EH (cell line): ENCODE data around the gene PSMC4.

Experiments
- DNase-seq: peaks from one replicate; pipeline ENCODE4 v3.0.0-alpha.2; 2015; ENCODE audit warnings: low read depth

PSMC4 gene

GRCh38 chr19:39970675-39971379 lies at the start of gene PSMC4:
Gene PSMC4, plus strand, starts transcription at chr19:39971165. Its CDS starts 38 bp downstream, at chr19:39971203.
- DNase-seq, result peak; percentile 99

GRCh38 chr19:39923862-39924261 lies 47.1 kb upstream of the PSMC4 start:
- DNase-seq, result no peak

DNA sequence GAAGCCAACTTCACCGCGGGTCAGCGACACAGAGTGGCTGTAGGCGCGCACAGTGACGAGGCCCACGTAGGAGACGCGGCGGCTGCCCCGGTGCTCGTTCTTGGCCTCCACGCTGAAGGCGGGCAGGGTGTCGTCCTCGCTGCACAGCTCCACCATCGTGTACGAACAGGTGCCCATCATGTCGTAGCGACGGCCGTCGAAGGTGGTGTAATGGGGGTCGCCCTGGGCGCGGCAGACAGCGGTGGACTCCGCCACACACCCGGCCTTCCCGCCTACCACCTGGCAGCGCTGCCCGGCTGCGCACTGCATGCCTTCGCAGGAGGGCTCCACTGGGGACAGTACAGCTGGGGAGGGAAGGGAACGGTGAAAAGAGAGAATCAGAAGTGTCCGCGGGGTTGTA lies 46.6 kb upstream of the PSMC4 start:
- no peak for DNase-seq

DNA sequence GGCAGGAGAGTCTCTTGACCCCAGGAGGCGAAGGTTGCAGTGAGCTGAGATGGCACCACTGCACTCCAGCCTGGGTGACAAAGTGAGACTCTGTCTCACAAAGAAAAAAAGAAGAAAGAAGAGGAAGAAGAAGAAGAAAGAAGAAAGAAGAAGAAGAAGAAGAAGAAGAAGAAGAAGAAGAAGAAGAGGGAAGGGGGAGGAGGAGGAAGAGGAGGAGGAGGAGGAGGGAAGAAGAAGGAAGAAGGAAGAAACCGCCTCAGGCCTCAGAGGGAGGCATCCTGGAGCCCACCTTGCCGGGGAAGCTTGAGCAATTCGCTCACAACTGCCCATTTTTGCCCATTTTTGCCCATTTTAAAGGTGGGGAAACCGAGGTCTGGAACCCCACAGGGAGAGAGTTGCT lies 46.0 kb upstream of the PSMC4 start:
- no peak for DNase-seq

DNA sequence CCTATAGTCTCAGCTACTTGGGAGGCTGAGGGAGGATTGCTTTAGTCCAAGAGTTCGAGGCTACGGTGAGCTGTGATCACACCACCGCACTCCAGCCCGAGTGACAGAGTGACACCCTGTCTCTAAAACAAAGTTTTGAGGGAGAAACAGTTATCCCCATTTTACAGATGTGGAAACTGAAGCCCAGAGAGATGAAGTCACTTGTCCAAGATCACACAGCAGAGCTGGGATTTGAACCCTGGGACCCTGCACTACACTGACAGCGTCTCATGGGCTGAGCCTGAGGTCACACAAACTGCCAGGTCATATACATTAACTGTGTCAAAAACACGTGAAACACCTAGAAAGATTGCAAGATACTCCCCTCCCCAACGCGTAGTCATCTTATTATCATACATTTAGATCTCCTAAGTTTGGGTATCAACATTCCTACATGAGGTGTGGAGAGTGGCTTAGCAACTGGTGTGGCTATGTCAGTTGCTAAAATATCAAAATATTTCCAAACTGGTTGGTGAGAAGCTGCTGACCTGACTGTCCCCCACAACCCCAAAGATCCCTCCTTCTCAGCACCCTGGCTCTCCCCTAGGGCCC lies 44.7 kb upstream of the PSMC4 start:
- no peak for DNase-seq

GRCh38 chr19:39927076-39927475 lies 43.9 kb upstream of the PSMC4 start:
- no peak for DNase-seq

DNA sequence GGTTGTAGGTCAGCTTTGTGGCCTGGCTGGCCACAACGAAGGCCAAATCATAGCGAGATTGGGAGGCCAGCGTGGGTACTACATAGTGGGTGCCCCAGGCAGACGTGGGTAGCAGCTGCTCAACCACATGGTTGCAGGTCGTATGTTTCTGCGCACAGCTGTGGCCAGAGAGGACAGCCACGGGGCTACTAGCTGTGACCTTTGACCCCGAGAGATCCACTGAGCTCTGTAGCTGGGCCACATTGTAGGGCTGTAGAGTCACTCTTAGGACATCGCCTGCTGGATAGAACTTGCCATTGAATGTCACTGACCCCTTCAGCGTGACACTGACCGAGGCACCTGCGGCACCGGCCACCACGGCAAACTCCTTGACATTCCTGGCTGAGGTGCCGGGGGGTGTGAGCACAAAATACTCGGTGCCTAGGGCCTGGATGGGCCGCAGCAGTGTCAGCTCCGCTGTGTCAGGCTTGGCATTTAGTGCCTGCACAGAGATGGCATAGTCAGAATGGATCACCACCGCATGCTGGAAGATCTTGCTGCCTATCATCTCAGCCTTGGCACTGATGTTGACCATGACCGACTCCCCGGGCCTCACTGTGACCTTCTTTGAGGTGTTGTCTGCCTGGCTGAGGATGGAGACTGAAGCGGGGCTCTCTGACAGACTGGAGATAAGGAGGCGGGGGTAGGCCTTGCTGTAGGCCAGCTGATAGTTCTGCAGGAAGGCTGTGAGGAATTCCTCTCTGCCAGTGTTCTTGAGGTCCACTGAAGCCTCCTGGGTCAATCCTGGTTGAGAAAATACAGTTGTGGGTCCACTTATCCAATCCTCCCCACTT lies 43.2 kb upstream of the PSMC4 start:
- no peak for DNase-seq

- DNase-seq, result no peak
These were observed 42.6 kb upstream of the PSMC4 start for GRCh38 chr19:39928357-39928725.

DNA sequence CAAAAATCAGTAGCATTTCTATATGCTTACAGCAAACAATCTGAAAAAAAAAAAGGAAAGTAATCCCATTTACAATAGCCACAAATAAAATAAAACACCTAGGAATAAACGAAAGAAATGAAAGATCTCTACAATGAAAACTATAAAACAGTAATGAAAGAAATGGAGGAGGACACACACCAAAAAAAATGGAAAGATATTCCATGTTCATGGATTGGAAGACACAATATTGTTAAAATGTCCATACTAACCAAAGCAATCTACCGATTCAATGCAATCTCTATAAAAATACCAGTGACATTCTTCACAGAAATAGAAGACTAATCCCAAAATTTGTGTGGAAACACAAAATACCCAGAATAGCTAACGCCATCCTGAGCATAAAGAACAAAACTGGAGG lies 41.2 kb upstream of the PSMC4 start:
- DNase-seq, result no peak

- DNase-seq, result no peak
These were observed 36.2 kb upstream of the PSMC4 start, which contains the start of gene FCGBP for GRCh38 chr19:39934584-39935363. Gene FCGBP, minus strand, starts transcription at chr19:39934634.

- DNase-seq, result no peak
These were observed 35.7 kb upstream of the PSMC4 start for GRCh38 chr19:39935364-39935661.

GRCh38 chr19:39936020-39936419 lies 34.9 kb upstream of the PSMC4 start:
- no peak for DNase-seq

DNA sequence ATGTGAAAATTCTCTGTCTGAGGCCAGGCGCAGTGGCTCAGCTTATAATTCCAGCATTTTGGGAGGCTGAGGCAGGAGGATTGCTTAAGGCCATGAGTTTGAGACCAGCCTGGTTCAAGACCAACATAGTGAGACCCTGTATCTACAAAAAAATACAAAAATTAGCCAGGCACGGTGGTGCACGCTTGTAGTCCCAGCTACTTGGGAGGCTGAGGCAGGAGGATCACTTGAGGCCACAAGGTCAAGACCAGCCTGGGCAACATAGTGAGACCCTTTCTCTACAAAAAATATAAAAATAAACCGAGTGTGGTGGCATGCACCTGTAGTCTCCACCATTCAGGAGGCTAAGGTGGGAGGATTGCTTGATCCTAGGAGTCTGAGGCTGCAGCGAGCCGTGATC lies 34.3 kb upstream of the PSMC4 start:
- no peak for DNase-seq

DNA sequence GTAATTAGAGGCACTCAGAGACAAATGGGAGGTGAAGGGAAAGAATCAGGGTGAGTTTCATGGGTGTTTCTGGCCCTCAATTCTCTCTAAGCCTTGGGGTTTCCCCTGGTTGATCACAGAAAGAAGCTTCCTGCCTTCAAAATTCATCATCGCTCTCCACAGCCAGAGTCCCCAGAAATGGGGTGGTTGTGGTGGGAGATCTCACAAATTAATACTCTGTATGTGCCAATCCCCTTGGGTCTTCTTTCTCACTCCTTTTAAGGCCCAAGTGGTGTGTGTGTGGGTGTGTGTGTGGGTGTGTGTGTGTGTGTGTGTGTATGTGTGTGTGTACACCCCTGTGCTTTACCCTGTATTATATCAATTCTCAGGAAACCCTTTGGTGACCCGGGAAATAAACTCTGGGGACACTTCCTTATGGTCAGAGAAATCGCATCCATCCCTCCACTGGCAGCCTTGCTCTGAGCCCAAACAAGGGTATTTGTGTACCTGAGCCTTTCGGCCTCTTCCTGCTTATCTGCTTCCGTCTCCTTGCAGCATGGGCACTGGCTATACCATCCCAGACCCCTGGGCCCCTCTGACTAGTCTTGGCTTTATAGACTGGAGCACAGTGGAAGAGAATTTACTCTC lies 33.8 kb upstream of the PSMC4 start:
- DNase-seq, result no peak

- no peak for DNase-seq
These were observed 33.2 kb upstream of the PSMC4 start for GRCh38 chr19:39937787-39938186.

DNA sequence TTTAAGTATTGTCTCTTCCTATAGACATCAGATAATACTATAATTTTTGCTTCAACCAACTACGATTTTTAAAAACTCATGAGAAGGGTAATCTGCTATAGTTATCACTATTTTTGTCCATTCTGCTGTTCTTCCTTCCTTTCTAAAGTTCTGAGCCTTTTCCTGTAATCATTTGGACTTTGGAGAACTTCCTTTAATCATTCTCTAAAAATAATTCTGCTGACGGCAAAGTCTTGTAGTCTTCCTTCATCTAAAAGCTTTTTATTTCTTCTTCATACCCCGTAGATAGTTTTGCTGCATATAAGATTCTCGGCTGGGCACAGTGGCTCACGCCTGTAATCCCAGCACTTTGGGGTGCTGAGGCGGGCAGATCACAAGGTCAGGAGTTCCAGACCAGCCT lies 31.4 kb upstream of the PSMC4 start:
- DNase-seq, result no peak

GRCh38 chr19:39940221-39940833 lies 30.6 kb upstream of the PSMC4 start:
- DNase-seq, result no peak

- DNase-seq, result no peak
These were observed 29.8 kb upstream of the PSMC4 start for GRCh38 chr19:39941151-39941550.

GRCh38 chr19:39941615-39942365 lies 29.2 kb upstream of the PSMC4 start:
- peak; percentile 32 for DNase-seq

DNA sequence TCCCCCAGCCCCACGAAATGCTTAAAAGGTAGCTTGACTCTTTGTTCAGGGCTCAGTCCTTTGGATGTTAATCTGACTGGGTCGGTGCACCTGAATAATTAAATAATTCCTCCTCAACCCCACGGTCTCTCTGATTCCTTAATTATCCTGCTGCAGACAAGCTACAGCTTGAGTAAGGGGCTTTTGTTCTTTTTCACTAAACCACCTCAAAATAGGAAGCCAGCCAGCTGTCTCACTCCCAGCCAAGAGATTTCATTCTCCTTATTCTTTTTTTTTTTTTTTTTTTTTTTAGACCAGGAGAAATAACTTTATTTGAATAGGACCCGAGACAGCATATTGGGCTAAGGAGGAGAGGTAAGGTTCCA lies 28.6 kb upstream of the PSMC4 start:
- DNase-seq, result no peak

DNA sequence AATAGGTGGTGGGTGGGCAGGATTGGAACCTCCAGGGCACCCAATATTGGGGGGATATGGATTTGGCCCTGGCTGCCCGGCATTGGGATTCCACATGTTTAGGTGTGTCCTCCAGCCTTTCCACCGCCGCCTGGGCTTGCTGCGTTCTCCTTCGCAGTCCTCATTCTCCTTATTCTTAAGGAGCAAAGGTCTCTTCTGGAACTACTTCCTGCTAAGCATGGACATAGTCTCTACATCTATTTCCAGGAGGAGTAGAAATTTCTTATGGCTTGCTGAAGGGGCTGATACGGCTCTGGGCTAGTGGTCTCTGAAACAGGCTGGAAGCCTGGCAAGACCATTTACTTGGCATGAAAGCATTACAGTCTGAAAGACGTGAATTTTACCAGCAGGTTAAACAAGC lies 27.4 kb upstream of the PSMC4 start:
- DNase-seq, result no peak
